Adrenal gland (tissue), 5 donors: ENCODE measurements around the gene GPR173.

Experiments used
- CTCF ChIP-seq, 6 experiments: fragments of 450-650 bp in 4 of 6; fragments of 200-600 bp in 2 of 6; sonication (generic) in 1 of 6; IDR thresholded peaks; 1 replicate in 5 of 6; 2 replicates in 1 of 6; pipeline versions ENCODE4 v1.5.1 to v1.8.0; 2016 to 2021; ENCODE audit warnings: antibody characterized with exemption in 6 of 6, mild to moderate bottlenecking in 2 of 6, moderate library complexity in 1 of 6
- POLR2A ChIP-seq, 2 donors: fragments of 450-650 bp; IDR thresholded peaks; one replicate each; pipeline ENCODE4 v1.6.1; 2017; ENCODE audit warnings: antibody characterized with exemption in 2 of 2, mild to moderate bottlenecking in 2 of 2, moderate library complexity in 1 of 2
- donor health status: DM: no; HTN: no; CAD: no.

- no peak for TF ChIP-seq POLR2A (IDR thresholded peaks at IDR 0.05)
- TF ChIP-seq CTCF (IDR thresholded peaks at IDR 0.05): no peak
These were observed 42.8 kb downstream of the GPR173 start for GRCh38 chrX:53091354-53091753.
